H9 (cell line): Measurements from ENCODE around the gene KCNA2. TPM values are rescaled to one million over a fixed set of nuclear protein-coding genes. Genes with fewer than 3 reads are reported as not detected.

Source experiments
- DNase-seq: peaks from one replicate; pipeline ENCODE4 v3.0.0-alpha.2; 2017
- H2AFZ ChIP-seq: one replicate; pipeline ENCODE4 v1.6.1; 2013; ENCODE audit warnings: mild to moderate bottlenecking, low read length, control low read depth, moderate library complexity
- H2AK5ac ChIP-seq: 2 replicates; pipeline ENCODE4 v1.6.1; 2013; ENCODE audit warnings: low read length, control low read depth, mixed read lengths; ENCODE audit not compliant: insufficient read length
- H2BK120ac ChIP-seq: one replicate; pipeline ENCODE4 v1.6.1; 2013; ENCODE audit warnings: low read depth, mild to moderate bottlenecking, low read length, control low read depth, inconsistent platforms; ENCODE audit not compliant: poor library complexity, severe bottlenecking
- H2BK12ac ChIP-seq: 2 replicates; pipeline ENCODE4 v1.6.1; 2013; ENCODE audit warnings: low read length, control low read depth, mixed read lengths, low read depth; ENCODE audit not compliant: insufficient read length
- H2BK15ac ChIP-seq: 2 replicates; pipeline ENCODE4 v1.6.1; 2013; ENCODE audit warnings: low read depth, low read length, control low read depth
- H2BK20ac ChIP-seq: one replicate; pipeline ENCODE4 v1.6.1; 2013; ENCODE audit warnings: low read depth, mild to moderate bottlenecking, low read length, control low read depth, inconsistent platforms; ENCODE audit not compliant: poor library complexity, severe bottlenecking
- H2BK5ac ChIP-seq: 2 replicates; pipeline ENCODE4 v1.6.1; 2013; ENCODE audit warnings: low read length, control low read depth, mixed read lengths; ENCODE audit not compliant: insufficient read length
- H3K14ac ChIP-seq: 2 replicates; pipeline ENCODE4 v1.6.1; 2013; ENCODE audit warnings: low read length, control low read depth; ENCODE audit not compliant: insufficient read depth
- H3K18ac ChIP-seq: 2 replicates; pipeline ENCODE4 v1.6.1; 2013; ENCODE audit warnings: low read depth, mild to moderate bottlenecking, mixed read lengths, low read length, control low read depth; ENCODE audit not compliant: insufficient read length
- H3K23ac ChIP-seq: 2 replicates; pipeline ENCODE4 v1.6.1; 2013; ENCODE audit warnings: low read length, control low read depth, mixed read lengths, low read depth; ENCODE audit not compliant: insufficient read length
- H3K23me2 ChIP-seq: 2 replicates; pipeline ENCODE4 v1.6.1; 2013; ENCODE audit warnings: low read depth, mild to moderate bottlenecking, mixed read lengths, low read length, control low read depth; ENCODE audit not compliant: insufficient read length, poor library complexity, severe bottlenecking
- H3K27ac ChIP-seq: 2 replicates; pipeline ENCODE4 v1.5.1; 2013; ENCODE audit warnings: low read length, control low read depth, mixed read lengths, low read depth; ENCODE audit not compliant: insufficient read length
- H3K27me3 ChIP-seq: 2 replicates; pipeline ENCODE4 v1.6.1; 2013; ENCODE audit warnings: low read length, control low read depth, inconsistent platforms; ENCODE audit not compliant: insufficient read depth
- H3K4ac ChIP-seq: 2 replicates; pipeline ENCODE4 v1.6.1; 2013; ENCODE audit warnings: low read depth, mild to moderate bottlenecking, control low read depth, inconsistent platforms, low read length, moderate library complexity
- H3K4me1 ChIP-seq: 2 replicates; pipeline ENCODE4 v1.6.1; 2013; ENCODE audit warnings: low read length, control low read depth, inconsistent platforms; ENCODE audit not compliant: insufficient read depth
- H3K4me2 ChIP-seq: 2 replicates; pipeline ENCODE4 v1.6.1; 2013; ENCODE audit warnings: low read length, control low read depth, mixed read lengths; ENCODE audit not compliant: insufficient read length, insufficient read depth
- H3K56ac ChIP-seq: 2 replicates; pipeline ENCODE4 v1.6.1; 2013; ENCODE audit warnings: low read depth, mild to moderate bottlenecking, mixed read lengths, low read length, control low read depth; ENCODE audit not compliant: insufficient read length
- H3K79me1 ChIP-seq: 2 replicates; pipeline ENCODE4 v1.6.1; 2013; ENCODE audit warnings: low read depth, mild to moderate bottlenecking, moderate library complexity, low read length, control low read depth, inconsistent platforms; ENCODE audit not compliant: insufficient read depth, poor library complexity, severe bottlenecking
- H3K79me2 ChIP-seq: 2 replicates; pipeline ENCODE4 v1.6.1; 2013; ENCODE audit warnings: low read length, control low read depth, inconsistent platforms; ENCODE audit not compliant: insufficient read depth
- H3K9ac ChIP-seq: 2 replicates; pipeline ENCODE4 v1.6.1; 2013; ENCODE audit warnings: low read length, control low read depth, mixed read lengths; ENCODE audit not compliant: insufficient read length; ENCODE audit errors: extremely low read depth
- H3K9me3 ChIP-seq: one replicate; pipeline ENCODE4 v1.6.1; 2013; ENCODE audit warnings: low read depth, low read length, inconsistent platforms; ENCODE audit not compliant: control insufficient read depth
- H3T11ph ChIP-seq: one replicate; pipeline ENCODE4 v1.6.1; 2013; ENCODE audit warnings: mild to moderate bottlenecking, low read length, control low read depth, inconsistent platforms
- H4K20me1 ChIP-seq: one replicate; pipeline ENCODE4 v1.6.1; 2013; ENCODE audit not compliant: control insufficient read depth, insufficient read length, insufficient read depth
- H4K5ac ChIP-seq: 2 replicates; pipeline ENCODE4 v1.6.1; 2013; ENCODE audit warnings: low read depth, mild to moderate bottlenecking, mixed read lengths, low read length, control low read depth; ENCODE audit not compliant: insufficient read length
- H4K8ac ChIP-seq: replicated peaks from 2 replicates; pipeline ENCODE4 v1.6.1; 2013; ENCODE audit warnings: low read length, control low read depth, mixed read lengths, low read depth; ENCODE audit not compliant: insufficient read length
- H4K91ac ChIP-seq: 2 replicates; pipeline ENCODE4 v1.6.1; 2013; ENCODE audit warnings: low read depth, mild to moderate bottlenecking, moderate library complexity, mixed read lengths, low read length, control low read depth; ENCODE audit not compliant: insufficient read length
- H3K27ac Mint-ChIP-seq, 3 experiments: 2 replicates in 2 of 3; 3 replicates in 1 of 3; pipeline ENCODE4 v1.8.0; 2020 to 2021; ENCODE audit warnings: mixed read lengths in 3 of 3, mild to moderate bottlenecking in 1 of 3, moderate library complexity in 1 of 3
- H3K27me3 Mint-ChIP-seq: 2 replicates; pipeline ENCODE4 v1.8.0; 2021; ENCODE audit warnings: low read depth, mild to moderate bottlenecking, moderate library complexity, mixed read lengths
- H3K36me3 Mint-ChIP-seq, 3 experiments: 2 replicates in 2 of 3; 3 replicates in 1 of 3; pipeline ENCODE4 v1.8.0; 2020 to 2021; ENCODE audit warnings: low read depth in 3 of 3, mixed read lengths in 3 of 3; ENCODE audit not compliant: insufficient read depth in 1 of 3
- H3K4me1 Mint-ChIP-seq, 2 experiments: 2 replicates each; pipeline ENCODE4 v1.8.0; 2020; ENCODE audit warnings: mixed read lengths in 2 of 2
- H3K4me3 Mint-ChIP-seq, 2 experiments: 2 replicates in 1 of 2; 3 replicates in 1 of 2; pipeline ENCODE4 v1.8.0; 2020 to 2021; ENCODE audit warnings: mild to moderate bottlenecking in 2 of 2, mixed read lengths in 2 of 2, moderate library complexity in 1 of 2
- H3K9me3 Mint-ChIP-seq, 2 experiments: 2 replicates in 1 of 2; 3 replicates in 1 of 2; pipeline ENCODE4 v1.8.0; 2020; ENCODE audit warnings: mild to moderate bottlenecking in 2 of 2, mixed read lengths in 2 of 2, moderate library complexity in 1 of 2
- WGBS: extraction: QIAGEN DNeasy Blood & Tissue Kit; methylation state at CpG from one replicate; pipeline ENCODE4 v1.1.7; 2013; ENCODE audit warnings: missing lambda C conversion rate, low lambda C conversion rate, mixed read lengths; ENCODE audit not compliant: insufficient read length; ENCODE audit errors: extremely low coverage; 5-methylcytosine and 5-hydroxymethylcytosine counted together
- total RNA-seq: library from RNA; stranded (reverse); gene quantifications from 2 replicates; pipeline ENCODE4 v1.2.1, GENCODE V29; 2021
- TF ChIP-seq, protein P1 (sequence below): fragments of 200-600 bp; sonication (generic); conservative IDR thresholded peaks from 3 replicates; pipeline ENCODE4 v1.8.0; 2021; ENCODE audit warnings: antibody characterized with exemption, mild to moderate bottlenecking

KCNA2 gene
- total RNA-seq, 1 experiment from 2014 or later, result 0.33 TPM

- Histone ChIP-seq H4K20me1 (no peaks in the 10 kb centered on the region), H2BK12ac (no peak overlapping the region), H2AK5ac (no peak overlapping the region), H3K79me1 (no peaks in the 10 kb centered on the region), H3K9ac (no peak overlapping the region), H2BK20ac (no peak overlapping the region), H3K4me2 (no peak overlapping the region), H2AFZ (no peak overlapping the region), H3K79me2 (no peaks in the 10 kb centered on the region), H3K27me3 (no peaks in the 10 kb centered on the region; the same call in 1 of the 2 replicates), H3K4me1 (no peaks in the 10 kb centered on the region), H3K23ac (no peak overlapping the region), H3K14ac (no peak overlapping the region; the same call in 1 of the 2 replicates), H3K18ac (no peak overlapping the region), H2BK5ac (no peak overlapping the region), H3K9me3 (no peaks in the 10 kb centered on the region), H2BK120ac (no peak overlapping the region), H3K23me2 (no peaks in the 10 kb centered on the region), H3T11ph (no peak overlapping the region), H3K4ac (no peak overlapping the region), H2BK15ac (no peak overlapping the region), H4K8ac (no peak overlapping the region), H4K5ac (no peak overlapping the region), H3K56ac (no peak overlapping the region), H3K27ac (no peak overlapping the region), H4K91ac (no peak overlapping the region)
- H3K4me1 Mint-ChIP-seq, result no peaks in the 10 kb centered on the region
- TF ChIP-seq, protein P1, sequence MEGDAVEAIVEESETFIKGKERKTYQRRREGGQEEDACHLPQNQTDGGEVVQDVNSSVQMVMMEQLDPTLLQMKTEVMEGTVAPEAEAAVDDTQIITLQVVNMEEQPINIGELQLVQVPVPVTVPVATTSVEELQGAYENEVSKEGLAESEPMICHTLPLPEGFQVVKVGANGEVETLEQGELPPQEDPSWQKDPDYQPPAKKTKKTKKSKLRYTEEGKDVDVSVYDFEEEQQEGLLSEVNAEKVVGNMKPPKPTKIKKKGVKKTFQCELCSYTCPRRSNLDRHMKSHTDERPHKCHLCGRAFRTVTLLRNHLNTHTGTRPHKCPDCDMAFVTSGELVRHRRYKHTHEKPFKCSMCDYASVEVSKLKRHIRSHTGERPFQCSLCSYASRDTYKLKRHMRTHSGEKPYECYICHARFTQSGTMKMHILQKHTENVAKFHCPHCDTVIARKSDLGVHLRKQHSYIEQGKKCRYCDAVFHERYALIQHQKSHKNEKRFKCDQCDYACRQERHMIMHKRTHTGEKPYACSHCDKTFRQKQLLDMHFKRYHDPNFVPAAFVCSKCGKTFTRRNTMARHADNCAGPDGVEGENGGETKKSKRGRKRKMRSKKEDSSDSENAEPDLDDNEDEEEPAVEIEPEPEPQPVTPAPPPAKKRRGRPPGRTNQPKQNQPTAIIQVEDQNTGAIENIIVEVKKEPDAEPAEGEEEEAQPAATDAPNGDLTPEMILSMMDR, result no peak
- H3K27me3 Mint-ChIP-seq, result peaks cover 81% of the 10 kb centered on the region
- H3K27ac Mint-ChIP-seq, result no peak overlapping the region
- H3K4me3 Mint-ChIP-seq, result no peak overlapping the region
- DNase-seq, result no peak
- H3K36me3 Mint-ChIP-seq, result no peaks in the 10 kb centered on the region
- no CpG with 5 or more reads among the region's 3 CpGs for WGBS
- no peaks in the 10 kb centered on the region for H3K9me3 Mint-ChIP-seq
These were observed 17.2 kb downstream of the KCNA2 start for GRCh38 chr1:110588991-110589390.
